Endothelial cell of umbilical vein (primary cell): ENCODE data around the gene ARFRP1. TPM values are rescaled to one million over a fixed set of nuclear protein-coding genes. Genes with fewer than 3 reads are reported as not detected.
"Not testable (repeated sequence)": the region's sequence is repeated elsewhere in the genome, so short reads cannot be mapped to it uniquely, and the experiment has no call there.

Experiments used
- BruUV-seq: library from RNA; stranded (reverse); fragments of 400-500 nt; replicated peaks from 2 replicates; lab custom pipeline; 2021; lab: Mats Ljungman, UMichigan
- CTCF ChIA-PET: fragments of 300-600, 350-600 bp; sonication (Branson Sonifier 250); formaldehyde crosslinking; loops from one replicate; lab custom pipeline; 2021; ENCODE audit warnings: antibody characterized with exemption, inconsistent platforms; lab: Charles Lee
- POLR2A ChIA-PET: fragments of 300-600, 350-600 bp; sonication (Branson Sonifier 250); formaldehyde crosslinking; loops from one replicate; lab custom pipeline; 2021; ENCODE audit warnings: antibody characterized with exemption, inconsistent platforms; lab: Charles Lee
- DNase-seq: peaks from one replicate; pipeline ENCODE4 v3.0.0-alpha.2; 2011; ENCODE audit warnings: low read depth, low spot score
- FAIRE-seq: peaks from 2 replicates; lab custom pipeline; 2011; peaks lifted over from hg19 to GRCh38; lab: Jason Lieb, UNC
- H2AFZ ChIP-seq: 2 replicates; pipeline ENCODE4 v1.6.0; 2012; ENCODE audit warnings: low read depth, low read length, control low read depth, inconsistent platforms
- H3K27ac ChIP-seq: 2 replicates; pipeline ENCODE4 v1.5.1; 2011; ENCODE audit warnings: low read depth, mild to moderate bottlenecking, control low read depth, low read length, moderate library complexity; ENCODE audit not compliant: insufficient read depth
- H3K27me3 ChIP-seq, 2 experiments: 2 replicates each; pipeline versions ENCODE4 v1.6.0 to v1.6.1; 2011; ENCODE audit warnings: low read length in 2 of 2, mixed read lengths in 1 of 2; ENCODE audit not compliant: control insufficient read depth in 2 of 2, insufficient read depth in 2 of 2
- H3K36me3 ChIP-seq, 2 experiments: 2 replicates in 1 of 2; 3 replicates in 1 of 2; pipeline ENCODE4 v1.5.1; 2011; ENCODE audit warnings: low read length in 2 of 2, mild to moderate bottlenecking in 1 of 2, moderate library complexity in 1 of 2; ENCODE audit not compliant: control insufficient read depth in 2 of 2, insufficient read depth in 2 of 2; ENCODE audit errors: extremely low read depth in 1 of 2
- H3K4me1 ChIP-seq: 3 replicates; pipeline ENCODE4 v1.5.1; 2011; ENCODE audit warnings: mild to moderate bottlenecking, low read length; ENCODE audit not compliant: control insufficient read depth, insufficient read depth; ENCODE audit errors: extremely low read depth
- H3K4me2 ChIP-seq: 2 replicates; pipeline ENCODE4 v1.6.1; 2011; ENCODE audit warnings: low read length, control low read depth, mixed read lengths; ENCODE audit not compliant: insufficient read depth
- H3K4me3 ChIP-seq, 3 experiments: fragments of 200-600 bp in 1 of 3; sonication (generic), shearing (Covaris generic) in 1 of 3; replicated peaks in 1 of 3; 2 replicates each; pipeline ENCODE4 v1.5.1; 2011 to 2016; ENCODE audit warnings: control low read depth in 3 of 3, low read length in 3 of 3, mild to moderate bottlenecking in 2 of 3, inconsistent platforms in 1 of 3, low read depth in 1 of 3, moderate library complexity in 1 of 3; ENCODE audit not compliant: insufficient read depth in 1 of 3
- H3K79me2 ChIP-seq: 2 replicates; pipeline ENCODE4 v1.6.0; 2012; ENCODE audit warnings: low read length, inconsistent platforms; ENCODE audit not compliant: control insufficient read depth, insufficient read depth
- H3K9ac ChIP-seq: replicated peaks from 2 replicates; pipeline ENCODE3; 2011; ENCODE audit warnings: low read length, control low read depth; ENCODE audit not compliant: insufficient read depth; ENCODE audit errors: extremely low read depth
- H3K9me1 ChIP-seq: replicated peaks from 3 replicates; pipeline ENCODE4 v1.6.0; 2011; ENCODE audit warnings: mild to moderate bottlenecking, low read length; ENCODE audit not compliant: control insufficient read depth, insufficient read depth; ENCODE audit errors: extremely low read depth
- H3K9me3 ChIP-seq: replicated peaks from 2 replicates; pipeline ENCODE4 v1.5.1; 2012; ENCODE audit warnings: low read length, inconsistent platforms; ENCODE audit not compliant: control insufficient read depth, insufficient read depth
- H4K20me1 ChIP-seq: replicated peaks from 2 replicates; pipeline ENCODE3; 2011; ENCODE audit warnings: mild to moderate bottlenecking, low read length; ENCODE audit not compliant: control insufficient read depth, insufficient read depth; ENCODE audit errors: extremely low read depth
- FOS ChIP-seq: IDR thresholded peaks from 2 replicates; pipeline ENCODE4 v1.6.1; 2011; ENCODE audit warnings: mild to moderate bottlenecking, low read length, moderate library complexity, borderline replicate concordance; ENCODE audit not compliant: insufficient read depth
- JUN ChIP-seq: IDR thresholded peaks from 2 replicates; pipeline ENCODE4 v1.6.1; 2011; ENCODE audit warnings: borderline replicate concordance, low read depth; ENCODE audit not compliant: insufficient read length, insufficient read depth
- dilution Hi-C: fragments of 300-500 bp; cut with MboI; formaldehyde crosslinking; loops from one replicate; pipeline ENCODE4 v1.15.0; 2019; ENCODE audit warnings: low sequenced_read_pairs; ENCODE audit not compliant: extremely low pct_ligation_motif_present
- intact Hi-C: fragments of 100-400 bp; cut with micrococcal nuclease; formaldehyde crosslinking; loops from one replicate; pipeline ENCODE4 v1.10.0; 2022
- polyA plus RNA-seq, 4 experiments: library from polyadenylated mRNA; depleted of rRNA in 3 of 4; stranded (reverse) in 3 of 4; unstranded in 1 of 4; fragments of >200 nt; gene quantifications; 2 replicates each; pipeline versions ENCODE4 v1.2.1 to v1.2.3, GENCODE V29; 2011 to 2012; ENCODE audit warnings: missing spikeins in 1 of 4
- total RNA-seq: library from RNA; stranded (reverse); gene quantifications from 2 replicates; pipeline ENCODE4 v1.2.3, GENCODE V29; 2021

Gene ARFRP1
- total and polyA plus RNA-seq, 2 donors (not counting 3 experiments of a cell fraction or from before 2014, with no cell fraction given), result 48.7 to 51.6 TPM

- no TSS peak for BruUV-seq
- dilution Hi-C loops, result no loop called here
- no peaks in the 10 kb centered on the region for H3K9me3 ChIP-seq
- H3K4me2 ChIP-seq, result no peak overlapping the region
- no peak for FAIRE-seq
- H3K9ac ChIP-seq, result no peak overlapping the region
- POLR2A ChIA-PET, result no interaction called here
- H3K79me2 ChIP-seq, result no peaks in the 10 kb centered on the region
- H2AFZ ChIP-seq, result no peak overlapping the region
- H3K4me3 ChIP-seq, result no peak overlapping the region
- no peak for TF ChIP-seq FOS
- TF ChIP-seq JUN, result no peak
- no peak for DNase-seq
- H4K20me1 ChIP-seq, result no peaks in the 10 kb centered on the region
- no peaks in the 10 kb centered on the region for H3K27me3 ChIP-seq
- no peaks in the 10 kb centered on the region for H3K9me1 ChIP-seq
- no peak overlapping the region for H3K27ac ChIP-seq
- peaks cover under 1 to 8% of the 10 kb centered on the region in 2 experiments for H3K36me3 ChIP-seq
- intact Hi-C loops, result no loop called here
- CTCF ChIA-PET, result interaction anchor here (1.2 kb wide), 1 partner anchor 10 kb away, joined by 3 read pairs; no protein-coding TSS in a partner anchor
- H3K4me1 ChIP-seq, result no peaks in the 10 kb centered on the region
Observed at GRCh38 chr20:63672666-63673065, 35.1 kb downstream of the ARFRP1 start.

- CTCF ChIA-PET, H3K9me1 ChIP-seq, H2AFZ ChIP-seq, H3K9ac ChIP-seq, BruUV-seq, H3K9me3 ChIP-seq, H4K20me1 ChIP-seq, H3K4me2 ChIP-seq, intact Hi-C loops, H3K4me3 ChIP-seq, H3K79me2 ChIP-seq, FAIRE-seq, H3K27ac ChIP-seq, H3K27me3 ChIP-seq, DNase-seq, POLR2A ChIA-PET, H3K4me1 ChIP-seq, dilution Hi-C loops: not testable (repeated sequence)
- peaks cover 2 to 13% of the 10 kb centered on the region in 2 experiments for H3K36me3 ChIP-seq
Observed at GRCh38 chr20:63671695-63672094, 36.1 kb downstream of the ARFRP1 start.
